C1 segment of cervical spinal cord (tissue), 14 donors: ENCODE data around the gene TOR2A.

Experiments used
- DNase-seq, 14 donors: peaks; one replicate each; lab custom pipeline; 2025; lab: John Stamatoyannopoulos, UW

TOR2A gene

GRCh38 chr9:127700140-127700539 is 35.0 kb downstream of the TOR2A start:
- no peak for DNase-seq

- peak; percentile 75 to 96 (median 93) for DNase-seq
Measured at GRCh38 chr9:127698985-127699670, 36.0 kb downstream of the TOR2A start.

GRCh38 chr9:127698386-127698785 is 36.7 kb downstream of the TOR2A start:
- no peak for DNase-seq

GRCh38 chr9:127697575-127697974 is 37.5 kb downstream of the TOR2A start:
- DNase-seq = no peak

GRCh38 chr9:127694890-127695720 is 40.0 kb downstream of the TOR2A start:
- DNase-seq = no peak

GRCh38 chr9:127693697-127694096 is 41.4 kb downstream of the TOR2A start:
- no peak for DNase-seq

- DNase-seq = no peak
Measured at GRCh38 chr9:127693143-127693542, 42.0 kb downstream of the TOR2A start.

GRCh38 chr9:127692071-127692470 is 43.0 kb downstream of the TOR2A start:
- DNase-seq = no peak

- no peak for DNase-seq
Measured at GRCh38 chr9:127690735-127691134, 44.4 kb downstream of the TOR2A start.

- DNase-seq = no peak
Measured at GRCh38 chr9:127689329-127690000, 45.6 kb downstream of the TOR2A start.

- no peak for DNase-seq
Measured at GRCh38 chr9:127686461-127687393, 48.4 kb downstream of the TOR2A start.

- DNase-seq = no peak
Measured at GRCh38 chr9:127684576-127684975, 50.5 kb downstream of the TOR2A start.

GRCh38 chr9:127683723-127684122 is 51.4 kb downstream of the TOR2A start:
- no peak for DNase-seq

- DNase-seq = no peak
Measured at GRCh38 chr9:127682351-127683136, 52.5 kb downstream of the TOR2A start.
